GM21423 (cell line): ENCODE measurements around the gene DHCR24.

Experiments used
- ATAC-seq: cut with Tn5 transposase; IDR thresholded peaks from one replicate; pipeline ENCODE4 v1.9.1; 2021; ENCODE audit warnings: mild to moderate bottlenecking, moderate library complexity; ENCODE audit not compliant: unreplicated experiment

The DHCR24 gene

DNA sequence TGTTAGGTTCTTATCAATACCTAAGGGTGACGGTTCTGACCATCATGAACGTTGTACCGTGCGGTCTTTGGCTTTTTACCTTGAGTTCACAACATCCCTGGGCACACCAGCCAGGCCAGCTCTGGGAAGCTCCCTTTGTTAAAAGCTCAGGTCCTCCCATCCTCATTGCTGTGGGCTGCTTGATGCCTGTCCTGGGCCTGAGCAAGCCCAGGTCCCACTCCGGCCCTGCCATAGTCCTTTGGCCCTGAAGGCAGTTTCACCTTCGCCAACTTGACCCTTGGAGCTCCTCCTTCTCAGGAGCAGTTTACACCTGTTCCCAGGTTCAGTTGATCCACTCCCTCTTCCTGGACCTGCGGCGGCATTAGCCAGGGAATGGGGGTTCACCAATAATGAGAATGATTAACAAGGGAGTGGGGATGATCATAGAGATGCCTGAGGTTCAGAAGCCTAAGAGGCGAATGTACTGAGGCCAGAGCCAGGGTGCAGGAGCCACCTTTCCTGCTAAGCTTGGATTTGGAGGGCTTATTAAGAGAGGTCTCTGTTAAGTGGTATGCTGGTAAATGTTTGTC, 40.2 kb downstream of the DHCR24 start:
- no peak for ATAC-seq

DNA sequence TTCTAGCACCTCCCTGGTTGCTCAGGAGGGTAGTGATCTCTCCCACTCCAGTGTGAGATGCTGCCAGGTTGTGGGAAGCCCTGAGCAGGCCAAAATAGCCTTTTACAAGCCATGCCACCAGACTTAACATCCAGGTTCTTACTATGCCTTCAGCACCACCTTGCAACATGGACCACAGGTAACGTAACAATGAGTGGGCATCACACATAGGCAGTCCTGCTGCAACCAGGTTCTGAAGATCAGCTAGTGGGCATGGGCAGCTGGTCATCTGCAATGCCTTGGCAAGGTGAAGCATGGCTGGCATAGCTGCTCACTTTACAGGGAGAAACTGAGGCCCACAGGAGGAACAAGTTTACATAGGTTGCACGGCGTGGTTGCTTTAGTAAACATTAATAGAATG, 40.7 kb downstream of the DHCR24 start:
- ATAC-seq = no peak

DNA sequence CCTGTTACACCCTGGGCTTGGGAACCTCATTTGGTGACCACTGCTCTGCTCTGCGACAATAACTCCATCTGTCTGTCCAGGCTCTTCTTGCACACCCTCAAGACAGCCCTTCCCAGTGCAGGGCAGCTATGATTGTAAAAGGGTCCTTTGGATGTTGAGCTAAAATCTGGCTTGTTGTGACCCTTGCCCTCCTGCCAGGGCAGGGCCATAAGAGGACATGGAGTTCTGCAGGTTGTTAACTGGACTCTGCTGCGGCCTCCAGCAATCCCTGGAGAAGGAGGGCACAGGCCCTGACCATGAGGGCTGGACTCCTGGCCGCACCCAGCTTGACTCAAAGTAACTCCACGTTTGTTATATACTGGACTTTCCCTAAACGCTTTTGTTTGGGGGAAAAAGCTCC, 41.2 kb downstream of the DHCR24 start:
- no peak for ATAC-seq

DNA sequence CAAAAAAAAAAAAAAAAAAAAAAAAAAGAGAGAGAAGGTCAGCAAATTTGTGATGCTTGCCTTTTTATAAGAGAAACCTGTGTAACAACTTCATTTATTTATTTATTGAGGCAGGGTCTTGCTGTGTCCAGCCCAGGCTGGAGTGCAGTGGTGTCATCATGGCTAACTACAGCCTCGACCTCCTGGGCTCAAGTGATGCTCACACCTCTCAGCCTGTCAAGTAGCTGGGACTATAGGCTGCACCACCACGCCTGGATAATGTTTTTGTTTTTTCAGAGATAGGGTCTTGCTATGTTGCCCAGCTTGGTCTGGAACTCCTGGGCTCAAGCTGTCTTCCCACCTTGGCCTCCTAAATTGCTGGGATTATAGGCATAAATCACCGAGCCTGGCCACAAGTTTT, 42.4 kb downstream of the DHCR24 start:
- no peak for ATAC-seq

DNA sequence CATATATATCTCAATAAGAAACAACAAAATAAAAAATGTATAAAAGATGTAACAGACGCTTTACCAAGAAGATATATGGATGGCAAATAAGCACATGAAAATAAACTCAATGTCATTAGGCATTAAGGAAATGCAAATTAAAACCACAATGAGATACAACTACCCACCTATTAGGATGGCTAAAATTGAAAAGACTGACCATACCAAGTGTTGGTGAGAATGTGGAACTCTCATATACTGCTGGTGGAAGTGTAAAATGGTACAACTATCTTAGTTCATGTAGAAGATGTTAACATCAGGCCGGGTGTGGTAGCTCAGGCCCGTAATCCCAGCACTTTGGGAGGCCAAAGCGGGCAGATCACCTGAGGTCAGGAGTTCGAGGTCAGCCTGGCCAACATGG, 43.5 kb downstream of the DHCR24 start:
- ATAC-seq = no peak

DNA sequence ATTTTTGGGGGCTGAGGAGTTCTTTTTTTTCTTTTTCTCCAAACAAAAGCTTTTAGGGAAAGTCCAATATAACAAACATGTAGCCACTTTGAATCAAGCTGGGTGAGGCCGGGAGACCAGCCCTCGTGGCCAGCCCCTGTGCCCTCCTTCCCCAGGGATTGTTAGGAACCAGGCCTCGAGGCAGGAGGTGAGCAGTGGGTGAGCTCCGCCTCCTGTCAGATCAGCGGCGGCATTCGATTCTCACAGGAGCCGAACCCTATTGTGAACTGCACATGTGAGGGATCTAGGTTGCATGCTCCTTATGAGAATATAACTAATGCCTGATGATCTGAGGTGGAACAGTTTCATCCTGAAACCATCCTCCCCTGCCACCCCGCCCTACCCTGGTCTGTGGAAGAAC, 44.0 kb downstream of the DHCR24 start:
- ATAC-seq = no peak

DNA sequence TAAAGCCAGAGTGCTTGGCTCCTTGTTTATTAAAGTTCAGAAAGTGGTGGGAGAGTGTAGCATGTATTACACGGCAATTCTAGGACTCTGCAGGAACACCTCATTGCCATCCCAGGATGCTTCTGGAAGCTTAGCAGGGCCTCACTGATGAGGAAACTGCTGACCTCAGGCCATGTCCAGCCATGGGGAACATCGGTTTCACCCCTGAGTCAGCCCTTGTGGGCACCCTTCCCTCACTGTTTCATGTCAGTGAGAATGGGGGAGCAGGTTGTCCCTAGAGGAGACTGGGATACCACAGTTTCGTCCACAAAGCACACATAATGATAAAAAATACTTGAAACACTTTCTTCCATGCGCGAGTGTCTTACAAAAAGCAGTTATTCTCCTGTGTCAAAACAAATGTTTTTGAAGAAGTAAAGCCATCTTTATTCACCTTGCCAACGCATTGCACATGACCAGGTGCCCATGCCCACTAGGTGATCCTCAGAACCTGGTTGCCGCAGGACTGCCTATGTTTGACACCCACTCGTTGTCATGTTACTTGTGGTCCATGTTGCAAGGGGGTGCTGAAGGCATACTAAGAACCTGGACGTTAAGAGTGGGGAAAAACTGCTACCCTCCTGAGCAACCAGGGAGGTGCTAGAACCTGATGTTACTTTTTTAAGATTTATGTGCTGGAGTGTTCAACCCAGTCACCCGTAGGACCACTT, 44.6 kb downstream of the DHCR24 start:
- ATAC-seq = no peak

DNA sequence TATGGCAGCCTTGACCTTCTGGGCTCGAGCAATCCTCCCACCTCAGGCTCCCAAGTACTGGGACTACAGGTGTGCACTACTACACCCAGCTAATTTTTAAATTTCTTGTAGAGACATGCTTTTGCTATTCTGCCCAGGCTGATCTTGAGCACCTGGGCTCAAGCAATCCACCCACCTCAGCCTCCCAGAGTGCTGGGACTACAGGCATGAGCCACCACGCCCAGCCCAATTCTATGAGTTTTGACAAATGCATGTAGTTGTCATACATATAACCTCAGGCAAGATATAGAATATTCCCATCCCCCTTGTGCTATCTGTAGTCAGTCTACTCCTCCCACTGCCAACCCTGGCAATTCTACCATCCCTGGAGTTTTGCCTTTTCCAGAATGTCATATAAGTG, 47.2 kb downstream of the DHCR24 start:
- no peak for ATAC-seq

DNA sequence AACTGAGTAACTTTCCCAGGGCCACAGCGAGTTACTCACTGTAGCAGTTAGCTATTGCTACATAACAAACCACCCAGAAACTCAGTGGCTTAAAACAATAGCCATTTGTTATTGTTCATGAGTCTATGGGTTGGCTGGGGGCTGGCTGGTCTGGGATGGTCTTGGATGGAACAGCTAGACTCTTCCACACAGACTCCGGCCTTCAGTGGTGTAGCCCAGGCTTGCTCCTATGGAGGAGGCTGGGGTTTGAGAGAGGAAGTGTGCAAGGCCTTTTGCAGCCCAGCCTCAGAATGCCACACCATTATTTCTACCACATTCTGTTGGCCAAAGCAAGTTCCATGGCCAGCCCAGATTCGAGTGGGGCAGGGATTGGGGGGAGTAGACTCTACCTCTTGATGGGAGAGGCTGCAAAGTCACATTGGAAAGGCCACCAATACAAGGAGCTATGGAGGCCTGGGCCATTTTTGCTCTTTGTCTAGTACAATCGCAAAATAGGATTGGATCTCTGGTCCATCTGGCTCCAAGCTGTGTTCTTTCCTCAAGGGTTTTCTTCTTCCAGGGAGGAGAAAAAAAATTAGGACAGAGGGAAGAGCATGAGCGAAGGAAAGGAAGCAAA, 48.3 kb downstream of the DHCR24 start:
- ATAC-seq = no peak

DNA sequence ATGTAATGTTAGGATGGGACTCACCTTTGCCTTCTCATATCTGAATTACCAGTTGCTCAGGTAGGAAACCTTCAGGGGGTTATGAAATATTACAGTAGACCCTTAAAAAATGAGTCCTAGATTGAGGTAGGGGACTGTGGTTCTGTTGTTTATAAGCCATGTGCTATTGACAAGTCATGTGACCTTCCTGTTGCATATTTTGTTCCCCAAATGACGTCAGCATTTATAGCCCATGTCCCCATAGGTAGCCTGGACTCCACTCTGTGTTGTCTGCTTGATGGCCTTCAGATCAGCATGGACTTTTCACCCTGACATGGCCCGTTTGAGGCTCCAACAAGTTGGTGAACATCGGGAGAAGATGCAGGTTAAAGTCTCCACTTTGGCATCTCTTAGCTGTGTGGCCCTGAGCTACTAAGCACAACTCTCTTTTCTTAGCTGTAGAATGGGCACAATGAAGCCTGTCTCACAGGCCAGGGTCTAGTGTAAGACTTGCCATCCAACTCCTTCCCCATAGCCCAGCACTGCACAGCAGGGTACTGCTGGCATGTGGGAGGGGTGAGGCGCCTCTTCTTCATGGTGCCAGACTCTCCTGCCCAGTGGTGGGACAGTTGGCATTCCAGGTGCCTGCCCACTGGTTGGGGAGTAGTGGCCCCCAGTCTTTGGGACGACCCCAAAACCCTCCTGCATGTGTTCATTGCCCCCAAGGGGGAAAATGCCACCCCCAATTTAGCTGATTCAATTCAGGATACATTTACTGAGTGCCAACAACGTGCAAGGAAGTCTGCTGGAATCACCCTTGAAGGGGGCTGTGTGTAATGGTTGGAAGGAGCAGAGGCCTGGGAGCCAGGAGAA, 49.8 kb downstream of the DHCR24 start:
- ATAC-seq = no peak

DNA sequence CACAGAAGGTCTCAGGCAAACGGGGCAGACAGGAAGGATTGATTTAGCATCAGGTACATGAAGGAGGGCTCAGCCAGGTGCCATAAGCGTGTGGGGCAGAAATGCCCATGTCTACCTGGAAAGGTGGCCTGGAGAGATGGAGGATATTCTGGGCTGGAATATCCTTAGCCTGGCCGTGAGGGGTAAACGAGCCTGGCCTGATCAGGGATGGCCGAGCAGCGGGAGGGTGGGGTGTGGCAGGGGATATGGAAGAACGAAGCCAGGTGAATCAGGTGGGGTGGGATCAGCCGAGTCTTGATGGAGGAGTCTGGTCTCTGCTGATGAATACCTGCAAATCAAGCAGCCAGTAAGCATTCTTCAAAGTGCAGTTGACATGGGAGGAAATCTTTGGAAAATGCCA, 50.4 kb downstream of the DHCR24 start:
- ATAC-seq = no peak

DNA sequence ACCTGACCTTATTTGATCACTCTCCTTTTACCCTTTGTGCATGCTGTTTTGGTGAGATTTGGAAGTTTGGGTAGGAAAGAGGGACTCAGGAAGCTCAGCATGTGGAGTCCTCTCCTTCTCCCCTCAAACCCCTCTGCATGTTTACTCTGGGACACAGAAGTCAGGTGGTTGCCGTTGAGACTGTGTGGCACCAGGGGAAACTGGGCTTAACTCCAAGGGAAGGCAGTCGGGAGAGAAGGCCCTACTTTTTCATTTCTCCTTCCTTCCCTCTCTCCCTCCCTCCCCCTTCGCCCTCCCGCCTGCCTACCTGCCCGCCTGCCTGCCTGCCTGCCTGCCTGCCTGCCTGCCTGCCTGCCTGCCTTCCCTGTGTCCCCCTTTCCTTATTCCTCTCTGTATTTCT, 51.0 kb downstream of the DHCR24 start:
- ATAC-seq = no peak

DNA sequence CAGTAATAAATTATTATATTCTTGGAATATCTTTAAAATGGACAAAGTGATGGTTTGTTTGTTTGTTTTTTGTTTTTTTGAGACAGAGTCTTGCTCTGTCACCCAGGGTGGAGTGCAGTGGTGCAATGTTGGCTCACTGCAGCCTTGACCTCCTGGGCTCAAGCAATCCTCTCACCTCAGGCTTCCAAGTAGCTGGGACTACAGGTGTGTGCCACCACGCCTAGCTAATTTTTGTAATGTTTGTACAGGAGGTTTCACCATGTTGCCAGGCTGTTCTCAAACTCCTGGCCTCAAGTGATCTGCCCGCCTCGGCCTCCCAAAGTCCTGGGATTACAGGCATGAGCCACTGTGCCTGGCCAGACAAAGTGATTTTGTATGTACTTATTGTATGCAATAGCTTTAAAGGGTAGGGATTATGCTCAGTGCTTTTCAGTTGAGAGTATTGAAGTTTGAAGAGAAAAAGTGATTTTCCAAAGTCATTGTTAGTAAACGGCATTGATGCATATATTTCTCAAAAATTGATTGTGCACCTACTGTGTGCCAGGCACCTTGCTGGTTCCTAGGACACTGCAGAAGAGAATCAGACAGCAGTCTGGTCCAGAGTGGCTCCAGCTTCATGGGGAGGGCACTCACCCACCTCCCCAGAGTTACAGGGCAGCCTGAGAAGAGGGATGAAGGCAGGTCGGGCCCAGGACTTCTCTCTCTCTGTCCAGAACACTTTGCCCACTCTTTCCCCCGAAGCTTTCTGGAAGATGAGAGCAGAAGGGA, 51.7 kb downstream of the DHCR24 start:
- no peak for ATAC-seq

DNA sequence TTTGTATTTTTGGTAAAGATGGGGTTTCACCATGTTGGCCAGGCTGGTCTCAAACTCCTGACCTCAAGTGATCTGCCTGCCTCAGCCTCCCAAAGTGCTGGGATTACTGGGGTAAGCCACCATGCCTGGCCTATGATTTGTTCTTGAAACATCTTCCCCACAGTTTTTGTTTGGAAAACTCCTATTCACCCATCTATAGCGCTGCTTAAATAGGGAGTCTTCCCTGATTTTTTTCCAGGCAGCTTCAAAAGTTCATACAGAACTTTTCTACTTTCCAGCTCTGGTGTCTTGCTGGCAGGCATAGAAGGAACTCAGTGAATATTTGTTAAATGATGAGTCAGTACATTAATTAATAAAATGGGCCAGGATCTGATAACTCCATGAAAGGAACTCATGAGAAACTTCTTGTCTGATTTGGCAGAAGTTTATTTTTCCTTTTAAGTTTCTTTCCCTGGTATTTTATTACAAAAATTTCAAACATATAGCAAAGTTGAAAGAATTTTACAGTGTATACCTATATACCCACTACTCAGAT, 52.9 kb downstream of the DHCR24 start:
- no peak for ATAC-seq

DNA sequence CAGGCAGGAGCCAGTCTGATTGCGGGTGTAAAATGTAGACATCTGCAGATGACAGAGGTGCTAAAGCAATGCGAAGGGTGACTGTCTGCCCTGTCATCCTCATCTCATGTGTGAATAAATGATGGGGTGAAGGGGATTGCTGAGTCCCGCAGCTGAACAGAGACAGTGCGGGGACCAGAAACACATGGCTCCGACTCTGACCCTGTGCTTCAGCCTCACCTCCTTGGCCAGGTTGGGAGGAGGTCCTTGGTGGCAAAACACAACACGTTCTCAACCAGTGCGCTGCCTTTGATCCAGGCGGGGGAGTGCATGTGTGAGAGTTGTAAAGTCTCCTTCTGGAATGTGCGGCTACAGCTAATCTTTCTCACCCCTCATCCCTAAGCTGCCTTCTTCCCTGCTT, 53.9 kb downstream of the DHCR24 start:
- ATAC-seq = no peak

DNA sequence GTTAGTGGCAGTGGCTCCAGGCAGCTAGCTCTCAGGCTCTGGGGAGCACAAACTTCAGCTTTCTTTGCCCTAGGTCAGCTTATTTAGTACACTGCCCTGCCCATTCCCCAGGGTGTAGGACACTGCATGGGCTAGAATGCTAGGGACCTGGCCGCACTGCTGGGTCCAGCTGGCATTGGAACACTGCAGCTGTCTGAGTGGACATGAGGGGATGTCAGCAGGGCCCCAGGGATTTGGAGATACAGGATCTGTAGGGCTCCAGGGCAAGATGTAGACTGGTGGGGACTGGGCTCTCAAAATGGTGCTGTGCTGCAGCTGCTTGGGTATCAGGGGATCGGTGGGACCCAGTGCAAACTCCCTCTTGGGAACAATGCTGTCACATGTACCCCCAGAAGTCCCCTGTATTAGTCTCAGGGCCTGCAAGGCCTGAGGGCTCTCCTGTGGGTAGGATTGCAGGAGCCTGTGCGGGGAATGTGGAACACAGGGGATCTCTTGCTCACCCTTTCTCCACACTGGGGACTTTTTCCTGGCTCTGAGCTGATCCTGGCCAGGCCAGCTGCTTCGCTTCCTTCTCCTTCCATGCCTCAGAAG, 60.7 kb downstream of the DHCR24 start:
- ATAC-seq = no peak

DNA sequence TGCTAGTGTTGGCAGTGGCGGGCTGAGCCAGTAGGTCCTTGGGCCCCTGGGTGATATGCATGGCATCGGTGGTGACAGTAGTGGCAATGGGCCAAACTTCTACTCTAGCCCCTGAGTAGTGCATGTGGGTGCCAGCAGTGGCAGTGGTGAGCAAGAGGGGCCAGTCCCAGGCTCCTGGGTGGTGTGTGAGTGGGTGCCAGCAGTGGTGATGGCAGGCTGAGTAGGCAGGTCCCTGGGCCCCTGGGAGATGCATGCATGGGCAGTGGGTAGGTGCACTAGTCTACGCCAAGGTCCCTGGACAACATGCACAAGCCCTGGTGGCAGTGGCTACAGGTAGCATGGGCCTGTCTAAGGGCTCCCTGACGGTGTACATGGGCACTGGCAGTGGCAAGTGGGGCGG, 61.3 kb downstream of the DHCR24 start:
- ATAC-seq = no peak

DNA sequence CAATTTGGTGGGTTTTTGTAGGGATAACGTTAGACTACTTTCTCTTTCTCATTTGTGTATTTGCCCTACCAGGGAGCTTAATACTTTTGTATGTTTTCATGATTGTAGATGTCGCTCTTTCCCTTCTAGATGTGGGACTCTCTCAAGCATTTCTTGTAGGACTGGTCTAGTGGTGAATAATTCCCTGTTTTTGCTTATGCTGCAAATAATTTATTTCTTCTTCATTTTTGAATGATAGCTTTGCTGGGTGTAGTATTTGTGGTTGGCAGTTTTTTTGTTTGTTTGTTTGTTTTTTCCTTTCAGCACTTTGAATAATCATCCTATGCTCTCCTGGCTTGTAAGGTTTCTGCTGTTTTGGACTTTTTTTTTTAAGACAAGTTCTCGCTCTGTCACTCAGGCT, 63.3 kb downstream of the DHCR24 start:
- ATAC-seq = no peak

DNA sequence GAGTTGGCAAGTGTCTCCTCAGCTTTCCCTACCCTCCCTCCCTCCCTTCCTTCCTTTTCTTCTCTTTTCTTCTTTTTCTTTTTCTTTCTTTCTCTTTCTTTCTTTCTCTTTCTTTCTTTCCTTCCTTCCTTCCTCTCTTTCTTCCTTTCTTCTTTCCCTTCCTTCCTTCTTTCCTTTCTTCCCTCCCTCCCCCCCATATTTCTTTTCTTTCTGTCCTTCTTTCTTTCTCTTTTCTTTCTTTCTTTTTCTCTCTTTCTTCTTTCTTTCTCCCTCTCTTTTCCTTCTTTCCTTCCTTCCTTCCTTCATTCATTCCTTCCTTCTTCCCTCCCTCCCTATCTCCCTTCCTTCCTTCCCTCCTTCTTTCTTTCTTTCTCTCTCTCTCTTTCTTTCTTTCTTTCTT, 67.3 kb downstream of the DHCR24 start:
- ATAC-seq = no peak

DNA sequence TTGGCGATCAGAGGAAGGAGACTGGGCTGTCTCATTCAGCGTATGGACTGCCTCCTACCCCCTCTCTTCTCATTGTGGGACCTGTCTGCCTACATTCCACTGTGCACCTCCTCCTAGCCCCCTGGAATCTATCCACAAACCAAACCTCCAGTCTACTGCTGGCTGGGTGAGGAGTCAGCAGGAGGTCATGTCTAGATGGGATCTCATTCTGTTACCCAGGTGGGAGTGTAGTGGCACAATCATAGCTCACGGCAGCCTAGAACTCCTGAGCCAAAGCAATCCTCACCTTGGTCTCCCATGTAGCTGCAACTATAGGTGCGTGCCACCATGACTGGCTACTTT, 67.8 kb downstream of the DHCR24 start:
- no peak for ATAC-seq
